ENCODE results near the gene GRB7.

GRCh38 chr17:39716073-39716818 is 21.5 kb upstream of the GRB7 start:
- TF ChIP-seq POLR2A (IDR thresholded peaks at IDR 0.05) = no peak
- TF ChIP-seq CTCF (IDR thresholded peaks at IDR 0.05) = no peak
